Uterus (tissue), 2 donors: ENCODE measurements around the gene ATOSA.

Experiments used
- CTCF ChIP-seq, 4 experiments: fragments of 200-600 bp in 2 of 4; fragments of 450-650 bp in 2 of 4; sonication (generic) in 2 of 4; IDR thresholded peaks; one replicate each; pipeline ENCODE4 v1.5.1; 2016 to 2019; ENCODE audit warnings: antibody characterized with exemption in 4 of 4, mild to moderate bottlenecking in 2 of 4, moderate library complexity in 1 of 4
- POLR2A ChIP-seq, 2 donors: fragments of 450-650 bp; IDR thresholded peaks; one replicate each; pipeline ENCODE4 v1.6.1; 2016; ENCODE audit warnings: antibody characterized with exemption in 2 of 2, mild to moderate bottlenecking in 1 of 2, moderate library complexity in 1 of 2

DNA sequence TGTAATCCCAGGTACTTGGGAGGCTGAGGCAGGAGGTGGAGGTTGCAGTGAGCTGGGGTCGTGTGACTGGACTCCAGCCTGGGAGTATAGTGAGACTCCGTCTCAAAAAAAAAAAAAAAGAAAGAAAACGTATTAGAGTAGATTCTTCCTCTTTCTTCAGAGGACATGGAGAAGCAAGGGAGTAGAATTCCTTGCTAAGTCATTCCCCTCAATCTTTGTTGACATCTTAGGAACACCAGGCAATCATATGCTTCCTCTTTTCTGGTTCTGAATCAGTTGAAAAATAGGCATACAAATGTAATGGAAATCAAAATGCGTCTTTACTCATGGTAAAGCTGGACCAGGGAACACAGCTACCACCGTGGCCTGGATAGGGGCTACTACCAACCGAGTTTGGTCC lies 38.3 kb upstream of the ATOSA start:
- TF ChIP-seq CTCF (IDR thresholded peaks at IDR 0.05): no peak
- TF ChIP-seq POLR2A (IDR thresholded peaks at IDR 0.05): no peak
